Measurements from ENCODE around the gene OR52E2.

GRCh38 chr11:5036669-5037068, 22.8 kb downstream of the OR52E2 start:
- no peak for TF ChIP-seq CTCF (IDR thresholded peaks at IDR 0.05)
- TF ChIP-seq POLR2AphosphoS5 (IDR thresholded peaks at IDR 0.05), result no peak
- no peak for TF ChIP-seq EP300 (IDR thresholded peaks at IDR 0.05)

Data from esophagus muscularis mucosa (tissue), 4 donors.